Midbrain (tissue), 1 donor: ENCODE data around the gene SHISAL2A.

Source experiments
- DNase-seq: peaks from one replicate; lab custom pipeline; 2025; lab: John Stamatoyannopoulos, UW

The SHISAL2A gene

GRCh38 chr1:52621950-52622349 is 11.0 kb upstream of the SHISAL2A start:
- DNase-seq: no peak

GRCh38 chr1:52623812-52624211 is 9.2 kb upstream of the SHISAL2A start:
- no peak for DNase-seq

GRCh38 chr1:52627028-52627427 is 5.9 kb upstream of the SHISAL2A start:
- no peak for DNase-seq

- no peak for DNase-seq
Observed at GRCh38 chr1:52628614-52629324, 4.2 kb upstream of the SHISAL2A start.

- peak; percentile 70 for DNase-seq
Observed at GRCh38 chr1:52629325-52629643, 3.7 kb upstream of the SHISAL2A start.

GRCh38 chr1:52629667-52630066 is 3.3 kb upstream of the SHISAL2A start:
- DNase-seq: no peak

GRCh38 chr1:52631759-52632331 is 1.1 kb upstream of the SHISAL2A start:
- DNase-seq: no peak

- no peak for DNase-seq
Observed at GRCh38 chr1:52633291-52633754, 355 bp downstream of the SHISAL2A start.

GRCh38 chr1:52634111-52634510 is 1.1 kb downstream of the SHISAL2A start:
- DNase-seq: no peak

- DNase-seq: no peak
Observed at GRCh38 chr1:52635321-52636089, 2.5 kb downstream of the SHISAL2A start.

- DNase-seq: no peak
Observed at GRCh38 chr1:52636721-52637695, 4.0 kb downstream of the SHISAL2A start.

GRCh38 chr1:52637946-52638345 is 5.0 kb downstream of the SHISAL2A start:
- no peak for DNase-seq

- DNase-seq: no peak
Observed at GRCh38 chr1:52640697-52641096, 7.7 kb downstream of the SHISAL2A start.

GRCh38 chr1:52641307-52641706 is 8.3 kb downstream of the SHISAL2A start:
- no peak for DNase-seq

- DNase-seq: no peak
Observed at GRCh38 chr1:52645261-52645660, 12.3 kb downstream of the SHISAL2A start.

- no peak for DNase-seq
Observed at GRCh38 chr1:52651904-52652303, 18.9 kb downstream of the SHISAL2A start.

- DNase-seq: no peak
Observed at GRCh38 chr1:52653207-52653849, 20.4 kb downstream of the SHISAL2A start.

- no peak for DNase-seq
Observed at GRCh38 chr1:52654063-52654462, 21.1 kb downstream of the SHISAL2A start.

GRCh38 chr1:52657702-52658101 is 24.7 kb downstream of the SHISAL2A start:
- DNase-seq: no peak

GRCh38 chr1:52658795-52659194 is 25.8 kb downstream of the SHISAL2A start:
- no peak for DNase-seq

GRCh38 chr1:52659356-52659755 is 26.4 kb downstream of the SHISAL2A start:
- DNase-seq: no peak
